HG02973 (cell line): Measurements from ENCODE around the gene ZNF592.

Experiments used
- ATAC-seq: cut with Tn5 transposase; IDR thresholded peaks from one replicate; pipeline ENCODE4 v1.9.1; 2021; ENCODE audit warnings: moderate library complexity; ENCODE audit not compliant: unreplicated experiment

Gene ZNF592

GRCh38 chr15:84804005-84804900 is 55.9 kb downstream of the ZNF592 start:
- ATAC-seq, result no peak

- ATAC-seq, result no peak
Observed at GRCh38 chr15:84805221-84805620, 56.8 kb downstream of the ZNF592 start.

GRCh38 chr15:84807228-84807627 is 58.8 kb downstream of the ZNF592 start:
- ATAC-seq, result no peak

- no peak for ATAC-seq
Observed at GRCh38 chr15:84810073-84810840, 61.9 kb downstream of the ZNF592 start.

- no peak for ATAC-seq
Observed at GRCh38 chr15:84811151-84811550, 62.8 kb downstream of the ZNF592 start.

- ATAC-seq, result no peak
Observed at GRCh38 chr15:84811828-84812227, 63.4 kb downstream of the ZNF592 start.

- ATAC-seq, result no peak
Observed at GRCh38 chr15:84812842-84813241, 64.5 kb downstream of the ZNF592 start.

- ATAC-seq, result no peak
Observed at GRCh38 chr15:84813435-84813834, 65.0 kb downstream of the ZNF592 start.

- ATAC-seq, result no peak
Observed at GRCh38 chr15:84813931-84814330, 65.5 kb downstream of the ZNF592 start.

- ATAC-seq, result no peak
Observed at GRCh38 chr15:84814916-84815315, 66.5 kb downstream of the ZNF592 start.

- ATAC-seq, result no peak
Observed at GRCh38 chr15:84816694-84817465, 68.5 kb downstream of the ZNF592 start, which contains the start of gene ALPK3. ALPK3 (plus strand) TSS chr15:84817356; CDS start chr15:84817453, 97 bp downstream.

GRCh38 chr15:84817466-84818081 is 69.2 kb downstream of the ZNF592 start:
- ATAC-seq, result no peak

GRCh38 chr15:84818261-84819131 is 70.1 kb downstream of the ZNF592 start:
- no peak for ATAC-seq

GRCh38 chr15:84819291-84819768 is 70.9 kb downstream of the ZNF592 start:
- ATAC-seq, result no peak

GRCh38 chr15:84819791-84820190 is 71.4 kb downstream of the ZNF592 start:
- no peak for ATAC-seq

- no peak for ATAC-seq
Observed at GRCh38 chr15:84821501-84822021, 73.2 kb downstream of the ZNF592 start.

GRCh38 chr15:84822653-84823281 is 74.4 kb downstream of the ZNF592 start:
- ATAC-seq, result no peak

- no peak for ATAC-seq
Observed at GRCh38 chr15:84823282-84823878, 75.0 kb downstream of the ZNF592 start.
